D721Med (cell line): ENCODE data around the gene CDKL2.

Source experiments
- DNase-seq: peaks from one replicate; pipeline ENCODE4 v3.0.0; 2011; ENCODE audit warnings: low spot score; ENCODE audit not compliant: insufficient read length
- FAIRE-seq: peaks from 2 replicates; lab custom pipeline; 2011; peaks lifted over from hg19 to GRCh38; lab: Jason Lieb, UNC
- TF ChIP-seq, protein P1 (sequence below): IDR thresholded peaks from 2 replicates; pipeline ENCODE4 v1.5.1; 2012; ENCODE audit warnings: mild to moderate bottlenecking, control low read depth; ENCODE audit not compliant: insufficient read depth; ENCODE audit errors: missing control alignments

Gene CDKL2

DNA sequence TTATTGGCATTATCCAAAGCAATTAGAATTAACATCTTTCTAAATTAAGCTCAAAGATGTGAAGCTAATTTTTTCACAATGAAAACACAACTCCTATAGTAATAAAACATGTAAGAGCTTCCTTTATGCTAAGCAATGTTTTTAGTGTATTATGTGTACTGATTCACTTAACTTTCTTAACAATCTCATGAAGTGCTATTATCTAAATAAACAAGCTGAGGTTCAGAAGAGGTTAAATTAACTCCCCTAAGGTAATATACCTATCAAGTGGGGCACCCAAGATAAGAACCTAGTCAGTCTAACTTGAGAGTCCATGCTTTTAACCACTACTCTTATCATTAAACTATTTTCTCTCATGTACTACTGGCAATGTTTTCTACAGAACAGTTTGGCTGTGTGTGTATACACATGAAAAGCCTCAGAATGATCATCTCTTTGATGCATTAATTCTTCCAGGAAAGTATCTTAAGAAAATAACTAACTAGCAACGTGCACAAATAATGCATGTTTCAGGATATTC, 29.2 kb upstream of the CDKL2 start:
- FAIRE-seq, result no peak
- DNase-seq, result no peak
- TF ChIP-seq, protein P1, sequence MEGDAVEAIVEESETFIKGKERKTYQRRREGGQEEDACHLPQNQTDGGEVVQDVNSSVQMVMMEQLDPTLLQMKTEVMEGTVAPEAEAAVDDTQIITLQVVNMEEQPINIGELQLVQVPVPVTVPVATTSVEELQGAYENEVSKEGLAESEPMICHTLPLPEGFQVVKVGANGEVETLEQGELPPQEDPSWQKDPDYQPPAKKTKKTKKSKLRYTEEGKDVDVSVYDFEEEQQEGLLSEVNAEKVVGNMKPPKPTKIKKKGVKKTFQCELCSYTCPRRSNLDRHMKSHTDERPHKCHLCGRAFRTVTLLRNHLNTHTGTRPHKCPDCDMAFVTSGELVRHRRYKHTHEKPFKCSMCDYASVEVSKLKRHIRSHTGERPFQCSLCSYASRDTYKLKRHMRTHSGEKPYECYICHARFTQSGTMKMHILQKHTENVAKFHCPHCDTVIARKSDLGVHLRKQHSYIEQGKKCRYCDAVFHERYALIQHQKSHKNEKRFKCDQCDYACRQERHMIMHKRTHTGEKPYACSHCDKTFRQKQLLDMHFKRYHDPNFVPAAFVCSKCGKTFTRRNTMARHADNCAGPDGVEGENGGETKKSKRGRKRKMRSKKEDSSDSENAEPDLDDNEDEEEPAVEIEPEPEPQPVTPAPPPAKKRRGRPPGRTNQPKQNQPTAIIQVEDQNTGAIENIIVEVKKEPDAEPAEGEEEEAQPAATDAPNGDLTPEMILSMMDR, result no peak

DNA sequence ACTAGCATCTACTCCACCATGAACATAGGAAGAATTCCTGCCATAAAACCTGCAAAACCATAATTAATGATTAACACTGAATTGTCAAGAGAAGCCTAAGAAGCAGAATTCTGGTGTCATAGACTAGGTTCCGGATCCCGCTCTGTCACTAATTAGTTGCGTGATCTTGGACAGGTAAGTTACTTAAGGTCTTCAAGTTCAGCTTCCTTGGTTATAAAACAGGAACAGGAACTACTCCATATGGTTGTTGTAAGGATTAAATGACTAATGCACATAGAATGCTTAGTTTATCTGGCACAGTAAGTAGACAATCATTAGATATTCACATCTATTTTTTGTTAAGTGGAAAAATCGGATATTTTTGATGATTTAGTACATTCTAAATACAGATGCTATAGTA, 28.5 kb upstream of the CDKL2 start:
- DNase-seq (no peak), FAIRE-seq (no peak)
- TF ChIP-seq, protein P1, result no peak

DNA sequence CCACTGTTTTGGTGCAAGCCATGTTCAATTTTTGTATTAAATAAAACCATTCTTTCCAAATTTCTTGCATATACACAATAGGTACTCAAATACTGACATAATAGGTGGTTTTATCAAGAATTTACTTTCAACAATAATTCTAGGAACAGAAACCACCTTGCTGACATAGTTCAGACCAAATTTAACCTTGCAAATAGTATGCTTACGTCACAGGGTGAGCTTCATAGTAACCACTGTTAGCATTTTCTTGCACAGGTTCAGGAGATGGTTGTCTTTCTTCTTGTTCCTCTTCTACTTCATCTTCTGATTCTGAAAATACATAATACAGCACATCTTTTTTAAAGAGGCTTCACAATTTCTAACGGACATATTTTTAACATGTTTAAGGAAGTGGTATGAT, 25.2 kb upstream of the CDKL2 start:
- DNase-seq (no peak), FAIRE-seq (peak; percentile 21)
- TF ChIP-seq, protein P1, result no peak

DNA sequence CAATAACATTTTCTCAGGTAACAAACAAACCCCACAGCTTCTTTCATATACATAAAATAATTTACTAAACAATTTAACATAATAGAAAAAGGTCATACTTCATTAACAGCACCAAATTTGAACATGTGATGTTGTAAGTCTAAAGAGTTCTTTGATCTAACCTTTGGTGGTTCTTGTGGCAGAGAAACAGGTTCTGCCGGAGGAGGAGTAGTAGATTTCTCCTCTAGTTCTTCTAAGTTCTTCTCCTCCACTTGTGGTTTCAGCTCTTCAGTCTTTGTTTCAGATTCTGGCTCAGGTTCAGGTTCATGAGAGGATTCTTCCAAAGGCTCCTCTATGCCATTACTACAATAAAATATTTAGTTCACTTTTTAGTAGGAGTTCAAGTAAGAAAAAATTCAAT, 24.6 kb upstream of the CDKL2 start:
- TF ChIP-seq, protein P1, result no peak
- DNase-seq, result no peak
- no peak for FAIRE-seq

DNA sequence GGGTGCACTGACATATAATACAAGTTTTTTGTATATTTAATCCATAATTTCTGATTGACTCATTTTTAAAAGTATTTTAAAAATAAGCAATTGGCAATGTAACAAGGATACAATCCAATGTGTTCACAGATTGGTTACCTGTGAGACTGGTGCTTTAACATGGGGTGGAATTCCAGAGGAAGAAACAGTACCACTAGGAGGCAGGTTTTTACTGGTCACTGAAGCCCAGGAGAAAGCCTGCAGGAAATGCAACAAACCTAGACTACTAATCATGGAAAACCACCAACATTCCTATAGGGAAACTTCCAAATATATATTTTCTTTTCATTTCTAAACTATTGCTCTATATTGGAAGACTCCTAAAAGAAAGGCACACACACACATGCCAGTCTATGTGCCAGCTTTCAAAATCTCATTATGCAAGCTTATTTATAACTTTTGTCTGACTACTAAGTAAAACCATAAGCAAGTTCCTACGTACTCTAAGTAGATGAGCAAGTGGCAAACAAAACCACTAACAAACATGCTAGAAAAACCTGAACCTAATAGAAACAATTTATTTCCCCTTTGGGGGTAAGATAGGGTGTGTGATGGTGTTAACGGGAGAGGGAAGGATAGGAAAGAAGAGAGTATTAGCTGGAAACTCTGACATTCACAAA, 23.6 kb upstream of the CDKL2 start:
- FAIRE-seq (peak; percentile 25), DNase-seq (no peak)
- TF ChIP-seq, protein P1, result peak; percentile 42

DNA sequence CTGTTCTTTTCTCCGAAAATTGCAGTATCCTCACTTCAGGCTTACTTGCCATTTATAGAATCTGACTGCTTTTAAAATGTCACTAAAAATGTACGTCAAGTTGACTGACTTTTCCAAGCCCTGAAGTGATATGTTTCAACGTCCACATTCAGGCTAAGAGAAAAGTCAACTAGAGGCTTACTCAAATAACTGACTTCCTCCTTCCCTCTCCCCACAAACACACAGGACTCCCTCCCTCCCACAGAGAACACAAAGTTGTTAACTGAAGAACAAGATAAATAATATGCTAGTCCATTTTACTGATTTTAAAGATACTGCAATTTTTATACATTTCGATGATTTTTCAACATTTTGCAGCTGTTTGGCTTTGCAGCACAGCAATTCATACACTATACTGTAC, 13.8 kb upstream of the CDKL2 start:
- TF ChIP-seq, protein P1, result no peak
- DNase-seq (no peak), FAIRE-seq (no peak)

DNA sequence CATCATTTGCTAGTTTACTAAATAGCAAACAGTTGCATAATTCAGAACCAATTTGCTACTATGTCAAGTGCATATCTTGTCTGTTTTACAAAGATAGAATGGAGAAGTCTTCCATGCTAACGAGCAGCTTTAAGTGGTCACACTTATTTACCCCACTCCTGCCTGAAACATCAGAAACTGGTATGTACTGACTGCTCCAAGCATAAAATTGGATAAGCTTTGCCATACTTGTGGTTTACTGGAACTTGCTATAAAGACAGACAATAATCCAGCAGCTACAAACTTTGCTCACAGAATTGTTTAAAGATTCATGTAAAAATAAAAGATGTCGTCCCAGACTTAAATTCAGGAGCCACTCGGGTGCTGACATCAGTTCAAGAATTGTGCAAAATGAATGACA, 13.3 kb upstream of the CDKL2 start:
- FAIRE-seq (no peak), DNase-seq (no peak)
- TF ChIP-seq, protein P1, result no peak
